ENCODE data around the gene YARS2. TPM values are rescaled to one million over a fixed set of nuclear protein-coding genes. Genes with fewer than 3 reads are reported as not detected.
"Not testable (repeated sequence)": the region's sequence is repeated elsewhere in the genome, so short reads cannot be mapped to it uniquely, and the experiment has no call there.

YARS2 gene
- total RNA-seq, 1 experiment from 2014 or later: 28.0 TPM

GRCh38 chr12:32726286-32726685 lies 29.4 kb downstream of the YARS2 start:
- ATAC-seq (no peak), DNase-seq (ENCODE audit: low read depth, low spot score) (no peak)
- Histone ChIP-seq H3K27ac (ENCODE audit: low read length) (no peak overlapping the region), H3K9me3 (ENCODE audit: control insufficient read depth, insufficient read depth, low read depth, low read length) (no peaks in the 10 kb centered on the region), H3K36me3 (ENCODE audit: control insufficient read depth, insufficient read depth, low read length) (peaks cover 25% of the 10 kb centered on the region), H3K4me3 (ENCODE audit: low read depth in 2 of 2, low read length in 2 of 2) (no peak overlapping the region), H3K27me3 (ENCODE audit: control insufficient read depth, insufficient read depth, low read length) (no peaks in the 10 kb centered on the region), H3K4me1 (ENCODE audit: control insufficient read depth, insufficient read depth, low read length) (no peaks in the 10 kb centered on the region)
- ChIA-PET POLR2A (interaction anchor here (0.7 kb wide), 1 partner anchor 1303 kb away, joined by 9 read pairs; no protein-coding TSS in a partner anchor), CTCF (no interaction called here)
- TF ChIP-seq TCF7L2 (IDR thresholded peaks at IDR 0.05; ENCODE audit: low read depth, low read length) (no peak), REST (IDR thresholded peaks at IDR 0.05; ENCODE audit: insufficient read depth in 1 of 2, low read depth in 2 of 2, low read length in 1 of 2) (no peak), SIN3A (IDR thresholded peaks at IDR 0.05; ENCODE audit: borderline replicate concordance, insufficient read depth, low read depth, low read length) (no peak), POLR2AphosphoS5 (IDR thresholded peaks at IDR 0.05; ENCODE audit: low read depth, low read length) (no peak), CTCF (IDR thresholded peaks at IDR 0.05) (no peak)
- in situ Hi-C loops (cut with HindIII; ENCODE audit: low pct_unique_long_range_greater_than_20kb, low sequenced_read_pairs): no loop called here
- BruUV-seq (replicated peaks): TSS peak; percentile 48
- intact Hi-C loops (cut with micrococcal nuclease; ENCODE audit: unreplicated experiment): no loop called here

GRCh38 chr12:32725308-32725707 lies 30.4 kb downstream of the YARS2 start:
- ATAC-seq; H3K9me3 ChIP-seq (ENCODE audit: control insufficient read depth, insufficient read depth, low read depth, low read length); H3K27ac ChIP-seq (ENCODE audit: low read length); POLR2A ChIA-PET; BruUV-seq (replicated peaks); H3K27me3 ChIP-seq (ENCODE audit: control insufficient read depth, insufficient read depth, low read length); in situ Hi-C loops (cut with HindIII; ENCODE audit: low pct_unique_long_range_greater_than_20kb, low sequenced_read_pairs); intact Hi-C loops (cut with micrococcal nuclease; ENCODE audit: unreplicated experiment); H3K4me1 ChIP-seq (ENCODE audit: control insufficient read depth, insufficient read depth, low read length); DNase-seq (ENCODE audit: low read depth, low spot score); H3K4me3 ChIP-seq (ENCODE audit: low read depth in 2 of 2, low read length in 2 of 2): not testable (repeated sequence)
- peaks cover 19% of the 10 kb centered on the region for H3K36me3 ChIP-seq (ENCODE audit: control insufficient read depth, insufficient read depth, low read length)
- CTCF ChIA-PET: interaction anchor here (0.6 kb wide), 2 partner anchors 83 to 154 kb away, joined by 3 to 10 read pairs; no protein-coding TSS in a partner anchor

GRCh38 chr12:32718926-32719325 lies 36.8 kb downstream of the YARS2 start:
- DNase-seq (ENCODE audit: low read depth, low spot score) (no peak), ATAC-seq (no peak)
- intact Hi-C loops (cut with micrococcal nuclease; ENCODE audit: unreplicated experiment) (no loop called here), in situ Hi-C loops (cut with HindIII; ENCODE audit: low pct_unique_long_range_greater_than_20kb, low sequenced_read_pairs) (no loop called here)
- Histone ChIP-seq H3K4me3 (ENCODE audit: low read depth in 2 of 2, low read length in 2 of 2) (no peak overlapping the region), H3K27me3 (ENCODE audit: control insufficient read depth, insufficient read depth, low read length) (no peaks in the 10 kb centered on the region), H3K9me3 (ENCODE audit: control insufficient read depth, insufficient read depth, low read depth, low read length) (no peaks in the 10 kb centered on the region), H3K27ac (ENCODE audit: low read length) (no peak overlapping the region), H3K36me3 (ENCODE audit: control insufficient read depth, insufficient read depth, low read length) (peaks cover 16% of the 10 kb centered on the region), H3K4me1 (ENCODE audit: control insufficient read depth, insufficient read depth, low read length) (no peaks in the 10 kb centered on the region)
- POLR2A ChIA-PET: no interaction called here
- no TSS peak for BruUV-seq (replicated peaks)
- TF ChIP-seq POLR2AphosphoS5 (IDR thresholded peaks at IDR 0.05; ENCODE audit: low read depth, low read length): no peak
- no peak for TF ChIP-seq TCF7L2 (IDR thresholded peaks at IDR 0.05; ENCODE audit: low read depth, low read length)
- TF ChIP-seq REST (IDR thresholded peaks at IDR 0.05; ENCODE audit: insufficient read depth in 1 of 2, low read depth in 2 of 2, low read length in 1 of 2): no peak
- CTCF ChIA-PET: no interaction called here
